ENCODE measurements around the gene TEX52. TPM values are rescaled to one million over a fixed set of nuclear protein-coding genes. Genes with fewer than 3 reads are reported as not detected.

TEX52 gene
- total RNA-seq, 3 donors from 2014 or later = not detected

DNA sequence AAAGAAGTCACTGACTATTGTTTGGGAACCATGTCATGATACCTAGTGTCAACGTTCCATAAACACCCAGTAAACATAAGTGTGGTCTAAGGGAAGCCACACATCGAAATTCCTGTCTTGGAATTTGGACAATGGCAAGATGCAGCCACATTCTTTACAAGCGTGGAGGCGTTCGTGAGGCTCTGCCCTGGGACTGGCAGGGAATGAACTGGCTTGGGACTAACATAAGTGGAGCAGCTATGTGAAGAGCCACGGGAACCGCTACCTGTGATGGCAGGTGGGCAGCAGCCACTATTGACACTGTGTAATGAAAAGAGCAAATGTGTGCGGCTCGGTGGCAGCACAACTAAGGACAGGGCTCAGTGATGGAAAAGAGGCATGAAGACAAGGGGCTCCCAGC is 12.1 kb downstream of the TEX52 start:
- H3K36me3 ChIP-seq (ENCODE audit: low read depth) = no peaks in the 10 kb centered on the region
- no peaks in the 10 kb centered on the region for H3K9me3 ChIP-seq
- H3K4me1 ChIP-seq (ENCODE audit: low read depth) = no peaks in the 10 kb centered on the region
- H3K4me3 ChIP-seq = no peak overlapping the region
- no peak for DNase-seq
- intact Hi-C loops (cut with DNase I, micrococcal nuclease) = no loop called here
- ATAC-seq = no peak
- no peak for TF ChIP-seq CTCF (IDR thresholded peaks at IDR 0.05)

DNA sequence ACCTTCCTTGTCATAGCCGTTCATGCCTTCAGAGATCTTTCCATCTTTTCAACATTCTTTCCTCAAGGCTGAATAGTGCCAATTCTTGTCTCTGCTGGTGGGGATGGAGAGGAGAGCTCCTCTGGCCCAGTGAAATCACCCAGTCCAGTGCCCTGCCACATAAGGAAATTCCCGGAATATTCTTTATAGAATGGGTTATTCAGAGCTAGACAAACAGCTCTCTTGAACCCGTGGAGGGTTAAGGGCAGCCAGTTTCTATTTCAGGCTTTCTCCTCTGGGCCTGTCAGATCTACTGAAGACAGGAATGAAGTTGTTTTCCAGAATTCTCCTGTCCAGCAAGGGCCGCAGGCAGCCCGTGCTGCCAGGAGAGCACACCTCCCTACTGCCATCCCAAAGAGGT is 13.9 kb downstream of the TEX52 start:
- no peak for TF ChIP-seq CTCF (IDR thresholded peaks at IDR 0.05)
- intact Hi-C loops (cut with DNase I, micrococcal nuclease) = no loop called here
- Histone ChIP-seq H3K9me3 (no peaks in the 10 kb centered on the region), H3K36me3 (ENCODE audit: low read depth) (no peaks in the 10 kb centered on the region), H3K4me3 (no peak overlapping the region), H3K4me1 (ENCODE audit: low read depth) (no peaks in the 10 kb centered on the region)
- DNase-seq = no peak
- ATAC-seq = no peak

GRCh38 chr12:2841056-2841650 is 15.7 kb downstream of the TEX52 start:
- Histone ChIP-seq H3K4me1 (ENCODE audit: low read depth) (no peaks in the 10 kb centered on the region), H3K4me3 (no peak overlapping the region), H3K9me3 (no peaks in the 10 kb centered on the region), H3K36me3 (ENCODE audit: low read depth) (no peaks in the 10 kb centered on the region)
- no peak for ATAC-seq
- TF ChIP-seq CTCF (IDR thresholded peaks at IDR 0.05) = no peak
- intact Hi-C loops (cut with DNase I, micrococcal nuclease) = no loop called here
- DNase-seq = no peak

- Histone ChIP-seq H3K4me3 (no peak overlapping the region), H3K36me3 (ENCODE audit: low read depth) (no peaks in the 10 kb centered on the region), H3K4me1 (ENCODE audit: low read depth) (no peaks in the 10 kb centered on the region), H3K9me3 (no peaks in the 10 kb centered on the region)
- TF ChIP-seq CTCF (IDR thresholded peaks at IDR 0.05) = no peak
- intact Hi-C loops (cut with DNase I, micrococcal nuclease) = no loop called here
- no peak for ATAC-seq
- no peak for DNase-seq
Observed at GRCh38 chr12:2836574-2836973, 20.3 kb downstream of the TEX52 start.

GRCh38 chr12:2835691-2836403 is 21.0 kb downstream of the TEX52 start:
- Histone ChIP-seq H3K4me3 (no peak overlapping the region), H3K36me3 (ENCODE audit: low read depth) (no peaks in the 10 kb centered on the region), H3K4me1 (ENCODE audit: low read depth) (no peaks in the 10 kb centered on the region), H3K9me3 (no peaks in the 10 kb centered on the region)
- ATAC-seq (no peak), DNase-seq (no peak)
- intact Hi-C loops (cut with DNase I, micrococcal nuclease) = no loop called here
- no peak for TF ChIP-seq CTCF (IDR thresholded peaks at IDR 0.05)

All from mucosa of descending colon (tissue), 3 donors.